Measurements from ENCODE around the gene PANK1. TPM values are rescaled to one million over a fixed set of nuclear protein-coding genes. Genes with fewer than 3 reads are reported as not detected.

The PANK1 gene
- total RNA-seq, 1 donor from 2014 or later, result 1.8 TPM

- Mint-ChIP-seq H3K4me1 (peaks cover 43% of the 10 kb centered on the region), H3K27me3 (no peaks in the 10 kb centered on the region), H3K4me3 (no peak overlapping the region), H3K36me3 (ENCODE audit: low read depth) (peaks cover 3% of the 10 kb centered on the region), H3K9me3 (no peaks in the 10 kb centered on the region), H3K27ac (no peak overlapping the region)
- no peak for TF ChIP-seq CTCF (IDR thresholded peaks at IDR 0.05)
- no peak for ATAC-seq (ENCODE audit: low read depth)
- CTCF ChIA-PET, result no interaction called here
- no peak for DNase-seq
- POLR2A ChIA-PET, result no interaction called here
- intact Hi-C loops (cut with micrococcal nuclease), result loop anchor here (10.0 kb wide), 2 partner anchors 236 to 1766 kb away; partner anchors contain the start of gene HECTD2
Observed at GRCh38 chr10:89649051-89649450, 4.0 kb upstream of the PANK1 start.

- ATAC-seq (ENCODE audit: low read depth), result no peak
- Mint-ChIP-seq H3K4me1 (peaks cover 36% of the 10 kb centered on the region), H3K9me3 (no peaks in the 10 kb centered on the region), H3K27me3 (no peaks in the 10 kb centered on the region), H3K36me3 (ENCODE audit: low read depth) (peaks cover 3% of the 10 kb centered on the region), H3K27ac (no peak overlapping the region), H3K4me3 (no peak overlapping the region)
- intact Hi-C loops (cut with micrococcal nuclease), result loop anchor here (10.0 kb wide), 2 partner anchors 237 to 1767 kb away; partner anchors contain the start of gene HECTD2
- no peak for TF ChIP-seq CTCF (IDR thresholded peaks at IDR 0.05)
- CTCF ChIA-PET, result interaction anchor here (1.5 kb wide), 1 partner anchor 53 kb away, joined by 5 read pairs; the partner anchor contains the start of gene KIF20B
- DNase-seq, result no peak
- POLR2A ChIA-PET, result interaction anchor here (0.6 to 1.0 kb wide), 2 partner anchors 53 to 1829 kb away, joined by 3 to 5 read pairs; partner anchors contain the start of gene KIF20B
Observed at GRCh38 chr10:89648074-89648473, 3.0 kb upstream of the PANK1 start.

- intact Hi-C loops (cut with micrococcal nuclease), result loop anchor here (10.0 kb wide), 2 partner anchors 238 to 1768 kb away; partner anchors contain the start of gene HECTD2
- ChIA-PET POLR2A (interaction anchor here (1.0 kb wide), 1 partner anchor 54 kb away, joined by 3 read pairs; the partner anchor contains the start of gene KIF20B), CTCF (interaction anchor here (1.5 kb wide), 1 partner anchor 54 kb away, joined by 5 read pairs; the partner anchor contains the start of gene KIF20B)
- H3K4me1 Mint-ChIP-seq, result peaks cover 26% of the 10 kb centered on the region
- DNase-seq, result no peak
- no peak for TF ChIP-seq CTCF (IDR thresholded peaks at IDR 0.05)
- no peak overlapping the region for H3K27ac Mint-ChIP-seq
- no peaks in the 10 kb centered on the region for H3K9me3 Mint-ChIP-seq
- peak overlapping the region; percentile 21 for H3K4me3 Mint-ChIP-seq
- peaks cover 3% of the 10 kb centered on the region for H3K36me3 Mint-ChIP-seq (ENCODE audit: low read depth)
- no peaks in the 10 kb centered on the region for H3K27me3 Mint-ChIP-seq
- ATAC-seq (ENCODE audit: low read depth), result no peak
Observed at GRCh38 chr10:89646889-89647657, 2.0 kb upstream of the PANK1 start.

GRCh38 chr10:89645742-89646172 lies 715 bp upstream of the PANK1 start:
- DNase-seq, result no peak
- no peak for ATAC-seq (ENCODE audit: low read depth)
- ChIA-PET CTCF (interaction anchor here (0.7 kb wide), 1 partner anchor 56 kb away, joined by 3 read pairs; the partner anchor contains the start of gene KIF20B), POLR2A (no interaction called here)
- H3K27me3 Mint-ChIP-seq, result no peaks in the 10 kb centered on the region
- no peak overlapping the region for H3K27ac Mint-ChIP-seq
- H3K4me1 Mint-ChIP-seq, result peaks cover 14% of the 10 kb centered on the region
- no peak overlapping the region for H3K4me3 Mint-ChIP-seq
- H3K9me3 Mint-ChIP-seq, result no peaks in the 10 kb centered on the region
- H3K36me3 Mint-ChIP-seq (ENCODE audit: low read depth), result peaks cover 3% of the 10 kb centered on the region
- intact Hi-C loops (cut with micrococcal nuclease), result loop anchor here (2.0 to 10.0 kb wide), 5 partner anchors 231 to 1769 kb away; partner anchors contain the start of genes HECTD2, IFIT5 and RPP30
- no peak for TF ChIP-seq CTCF (IDR thresholded peaks at IDR 0.05)

- TF ChIP-seq CTCF (IDR thresholded peaks at IDR 0.05), result no peak
- DNase-seq, result peak; percentile 57
- Mint-ChIP-seq H3K27ac (no peak overlapping the region), H3K27me3 (no peaks in the 10 kb centered on the region), H3K4me3 (no peak overlapping the region), H3K4me1 (peaks cover 13% of the 10 kb centered on the region), H3K36me3 (ENCODE audit: low read depth) (peaks cover 3% of the 10 kb centered on the region), H3K9me3 (no peaks in the 10 kb centered on the region)
- intact Hi-C loops (cut with micrococcal nuclease), result loop anchor here (1.0 to 10.0 kb wide), 7 partner anchors 29 to 1770 kb away; partner anchors contain the start of genes HECTD2, IFIT5, KIF20B and RPP30
- ATAC-seq (ENCODE audit: low read depth), result peak; percentile 10
- CTCF ChIA-PET, result no interaction called here
- POLR2A ChIA-PET, result interaction anchor here (1.3 to 1.8 kb wide), 2 partner anchors 9 to 57 kb away, joined by 3 to 28 read pairs; partner anchors contain the start of gene KIF20B
Observed at GRCh38 chr10:89644691-89644966, 413 bp downstream of the PANK1 start.
